CD4-positive, alpha-beta memory T cell (primary cell): Measurements from ENCODE around the gene ADAMTS16. TPM values are rescaled to one million over a fixed set of nuclear protein-coding genes. Genes with fewer than 3 reads are reported as not detected.
A peak's percentile ranks its signal among the peaks of the same experiment; 100 is the strongest.

Source experiments
- CTCF ChIA-PET: fragments of 350-600 bp; sonication (Branson Sonifier 250); formaldehyde crosslinking; loops from one replicate; lab custom pipeline; 2021; ENCODE audit warnings: inconsistent platforms; ENCODE audit not compliant: partially characterized antibody; lab: Charles Lee
- POLR2A ChIA-PET: fragments of 350-600 bp; sonication (Branson Sonifier 250); formaldehyde crosslinking; loops from one replicate; lab custom pipeline; 2021; ENCODE audit not compliant: partially characterized antibody; lab: Charles Lee
- DNase-seq, 5 donors: peaks; one replicate each; pipeline versions ENCODE4 v3.0.0 to v3.0.0-alpha.2; 2020 to 2022; ENCODE audit warnings: mixed read lengths in 1 of 5
- H3K27ac ChIP-seq: one replicate; pipeline ENCODE4 v1.7.0; 2013; ENCODE audit warnings: low read depth, low read length
- H3K27me3 ChIP-seq: 2 replicates; pipeline ENCODE4 v1.7.0; 2013; ENCODE audit warnings: mild to moderate bottlenecking, low read length, moderate library complexity; ENCODE audit not compliant: insufficient read depth
- H3K36me3 ChIP-seq: 2 replicates; pipeline ENCODE4 v1.7.0; 2013; ENCODE audit warnings: mild to moderate bottlenecking, low read length, moderate library complexity; ENCODE audit not compliant: insufficient read depth
- H3K4me1 ChIP-seq: 2 replicates; pipeline ENCODE4 v1.7.0; 2013; ENCODE audit warnings: mild to moderate bottlenecking, low read length, moderate library complexity; ENCODE audit not compliant: insufficient read depth
- H3K4me3 ChIP-seq, 2 donors: one replicate each; pipeline ENCODE4 v1.7.0; 2013; ENCODE audit warnings: low read length in 2 of 2, mild to moderate bottlenecking in 1 of 2
- H3K9me3 ChIP-seq, 2 donors: one replicate each; pipeline ENCODE4 v1.7.0; 2013; ENCODE audit warnings: low read length in 2 of 2, control low read depth in 1 of 2; ENCODE audit not compliant: control insufficient read depth in 1 of 2
- H3K27ac Mint-ChIP-seq, 7 donors: one replicate each; pipeline ENCODE4 v1.8.0; 2020 to 2021; ENCODE audit warnings: mixed read lengths in 7 of 7, mild to moderate bottlenecking in 6 of 7, inconsistent platforms in 3 of 7, moderate library complexity in 3 of 7
- H3K27me3 Mint-ChIP-seq, 2 donors: one replicate each; pipeline ENCODE4 v1.8.0; 2020 to 2021; ENCODE audit warnings: mixed read lengths in 2 of 2
- H3K36me3 Mint-ChIP-seq, 2 donors: one replicate each; pipeline ENCODE4 v1.8.0; 2020 to 2021; ENCODE audit warnings: mixed read lengths in 2 of 2, inconsistent platforms in 1 of 2, mild to moderate bottlenecking in 1 of 2
- H3K4me1 Mint-ChIP-seq, 4 donors: one replicate each; pipeline ENCODE4 v1.8.0; 2020 to 2021; ENCODE audit warnings: mixed read lengths in 4 of 4, mild to moderate bottlenecking in 1 of 4
- H3K4me3 Mint-ChIP-seq, 8 donors: one replicate each; pipeline ENCODE4 v1.8.0; 2020 to 2021; ENCODE audit warnings: mixed read lengths in 8 of 8, mild to moderate bottlenecking in 7 of 8, moderate library complexity in 6 of 8, inconsistent platforms in 3 of 8
- H3K9me3 Mint-ChIP-seq, 8 donors: one replicate each; pipeline ENCODE4 v1.8.0; 2020 to 2021; ENCODE audit warnings: mixed read lengths in 8 of 8, mild to moderate bottlenecking in 5 of 8, inconsistent platforms in 3 of 8, moderate library complexity in 1 of 8
- intact Hi-C: fragments of 100-400 bp; cut with micrococcal nuclease; formaldehyde crosslinking; loops from one replicate; pipeline ENCODE4 v1.15.1; 2023
- polyA plus RNA-seq, 2 donors: library from polyadenylated mRNA; unstranded; fragments of 300-500 nt; fragmentation: Illumina TruSeq; gene quantifications; one replicate each; pipeline ENCODE4 v1.2.3, GENCODE V29; 2021
- total RNA-seq, 2 experiments: library from RNA; stranded (reverse); gene quantifications; one replicate each; pipeline ENCODE4 v1.2.3, GENCODE V29; 2021

ADAMTS16 gene
- total and polyA plus RNA-seq, 4 experiments from 2014 or later: not detected

DNA sequence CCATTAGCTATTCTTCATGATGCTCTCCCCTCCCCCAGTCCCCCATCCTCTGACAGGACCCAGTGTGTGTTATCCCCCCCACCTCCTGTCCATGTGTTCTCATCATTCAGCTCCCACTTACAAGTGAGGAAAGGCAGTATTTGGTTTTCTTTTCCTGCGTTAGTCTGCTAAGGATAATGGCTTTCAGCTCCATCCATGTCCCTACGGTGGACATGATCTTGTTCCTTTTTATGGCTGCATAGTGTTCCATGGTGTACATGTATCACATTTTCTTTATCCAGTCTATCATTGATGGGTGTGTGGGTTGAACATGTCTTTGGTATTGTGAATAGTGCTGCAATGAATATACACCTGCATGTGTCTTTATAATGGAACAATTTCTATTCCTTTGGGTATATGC lies 181.0 kb downstream of the ADAMTS16 start:
- no peaks in the 10 kb centered on the region for H3K4me1 ChIP-seq
- H3K27ac ChIP-seq: no peak overlapping the region
- no peak overlapping the region for H3K4me3 ChIP-seq
- Mint-ChIP-seq H3K27me3 (no peaks in the 10 kb centered on the region), H3K4me3 (no peak overlapping the region), H3K36me3 (peaks cover 1 to 3% of the 10 kb centered on the region in 2 donors), H3K4me1 (no peaks in the 10 kb centered on the region), H3K9me3 (peaks cover 0 to 22% (median 12%) of the 10 kb centered on the region in 8 donors), H3K27ac (no peak overlapping the region)
- no peak for DNase-seq
- no peaks in the 10 kb centered on the region for H3K36me3 ChIP-seq
- ChIA-PET CTCF (no interaction called here), POLR2A (no interaction called here)
- no peaks in the 10 kb centered on the region for H3K27me3 ChIP-seq
- no peaks in the 10 kb centered on the region for H3K9me3 ChIP-seq
- intact Hi-C loops: no loop called here

DNA sequence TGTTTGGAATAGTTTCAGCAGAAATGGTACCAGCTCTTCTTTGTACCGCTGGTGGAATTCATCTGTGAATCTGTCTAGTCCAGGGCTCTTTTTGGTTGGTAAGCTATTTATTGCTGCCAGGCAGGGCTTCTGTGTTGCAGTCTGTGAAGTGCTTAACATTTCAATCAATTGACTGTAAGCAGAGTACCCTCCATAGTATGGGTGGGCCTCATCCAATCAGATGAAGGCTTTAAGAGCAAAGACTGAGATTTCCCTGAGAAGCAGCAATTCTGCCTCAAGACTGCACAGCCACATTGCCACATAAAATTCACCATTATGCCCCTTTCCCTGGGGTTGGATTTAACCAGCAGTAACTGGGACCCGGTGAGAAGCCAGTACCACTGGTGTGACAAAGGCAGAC lies 183.4 kb downstream of the ADAMTS16 start:
- ChIA-PET POLR2A (no interaction called here), CTCF (no interaction called here)
- H3K27me3 Mint-ChIP-seq: no peaks in the 10 kb centered on the region
- intact Hi-C loops: no loop called here
- peak overlapping the region in 1 of 8 donors; percentile 11 for H3K4me3 Mint-ChIP-seq
- no peaks in the 10 kb centered on the region for H3K27me3 ChIP-seq
- H3K4me1 Mint-ChIP-seq: no peaks in the 10 kb centered on the region
- no peaks in the 10 kb centered on the region for H3K36me3 ChIP-seq
- H3K9me3 ChIP-seq: no peaks in the 10 kb centered on the region
- H3K27ac Mint-ChIP-seq: no peak overlapping the region
- H3K9me3 Mint-ChIP-seq: peaks cover 0 to 32% (median 13%) of the 10 kb centered on the region in 8 donors
- no peak overlapping the region for H3K4me3 ChIP-seq
- peaks cover 0 to 1% of the 10 kb centered on the region in 2 donors for H3K36me3 Mint-ChIP-seq
- no peaks in the 10 kb centered on the region for H3K4me1 ChIP-seq
- H3K27ac ChIP-seq: no peak overlapping the region
- DNase-seq: no peak

DNA sequence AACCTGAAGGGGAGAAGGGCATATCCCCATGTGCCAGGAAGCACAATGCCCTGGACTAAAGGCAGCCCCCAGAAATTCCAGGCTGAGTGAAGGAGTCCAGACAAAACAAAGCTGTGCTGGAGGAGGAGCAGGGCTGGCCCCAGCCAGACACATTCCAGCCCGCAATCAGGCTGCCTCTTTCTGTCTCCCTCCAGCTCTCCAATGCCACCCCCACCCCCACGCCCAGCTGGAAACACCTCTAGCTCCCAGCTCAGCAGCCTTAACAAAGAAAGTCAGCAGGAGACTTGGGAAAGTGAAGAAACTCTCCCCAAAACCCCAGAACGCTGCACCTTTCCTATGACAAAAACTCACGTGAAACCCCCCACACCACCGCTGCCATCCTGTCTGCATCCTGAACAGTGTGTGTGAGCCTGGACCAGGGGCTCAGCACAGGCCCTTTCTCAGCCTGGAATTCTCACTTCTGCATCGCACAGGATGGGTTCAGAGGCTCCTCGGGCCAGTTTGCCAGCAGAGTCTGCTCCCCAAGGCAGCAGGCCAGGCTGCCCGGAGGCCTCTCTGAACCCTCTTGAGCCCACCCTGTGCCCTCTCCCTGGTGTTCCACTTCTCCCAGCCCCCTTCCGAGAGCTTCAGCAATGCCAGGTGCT lies 186.1 kb downstream of the ADAMTS16 start:
- intact Hi-C loops: no loop called here

DNA sequence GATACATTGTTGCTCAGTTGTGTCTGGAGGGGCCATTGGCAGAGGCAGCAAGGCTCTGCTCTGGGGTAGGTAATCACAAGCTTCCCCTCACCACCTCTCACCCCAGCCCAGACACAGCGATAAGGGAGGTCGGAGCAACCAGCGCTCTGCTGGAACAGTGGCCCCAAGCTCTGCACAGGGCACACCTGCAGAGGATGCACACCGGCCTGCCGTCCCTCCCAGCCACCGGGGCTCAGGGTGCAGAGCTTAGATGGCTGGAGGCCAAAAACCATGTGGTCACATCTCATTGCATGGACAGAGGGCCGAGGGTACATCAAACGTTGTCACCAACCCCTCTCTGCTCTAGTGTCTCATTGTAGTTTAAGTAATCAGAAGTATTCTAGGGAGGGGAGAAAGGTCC lies 187.0 kb downstream of the ADAMTS16 start:
- Mint-ChIP-seq H3K4me3 (no peak overlapping the region), H3K4me1 (no peaks in the 10 kb centered on the region), H3K27me3 (no peaks in the 10 kb centered on the region), H3K27ac (no peak overlapping the region), H3K9me3 (peaks cover 0 to 21% (median 14%) of the 10 kb centered on the region in 8 donors), H3K36me3 (peaks cover 0 to 1% of the 10 kb centered on the region in 2 donors)
- H3K27me3 ChIP-seq: no peaks in the 10 kb centered on the region
- no peaks in the 10 kb centered on the region for H3K9me3 ChIP-seq
- H3K4me1 ChIP-seq: no peaks in the 10 kb centered on the region
- ChIA-PET POLR2A (no interaction called here), CTCF (no interaction called here)
- no peak for DNase-seq
- no peak overlapping the region for H3K4me3 ChIP-seq
- H3K36me3 ChIP-seq: no peaks in the 10 kb centered on the region
- H3K27ac ChIP-seq: no peak overlapping the region
- intact Hi-C loops: no loop called here

More for the DNA sequence above, 186.1 kb downstream of the ADAMTS16 start:
- peaks cover 0 to 26% (median 13%) of the 10 kb centered on the region in 8 donors for H3K9me3 Mint-ChIP-seq
- no peaks in the 10 kb centered on the region for H3K27me3 ChIP-seq
- no peaks in the 10 kb centered on the region for H3K36me3 ChIP-seq
- ChIA-PET POLR2A (no interaction called here), CTCF (no interaction called here)
- H3K27ac ChIP-seq: no peak overlapping the region
- no peaks in the 10 kb centered on the region for H3K9me3 ChIP-seq
- no peak overlapping the region for H3K4me3 Mint-ChIP-seq
- no peaks in the 10 kb centered on the region for H3K4me1 ChIP-seq
- H3K4me1 Mint-ChIP-seq: no peaks in the 10 kb centered on the region
- no peak for DNase-seq
- H3K36me3 Mint-ChIP-seq: peaks cover 0 to 1% of the 10 kb centered on the region in 2 donors
- H3K27ac Mint-ChIP-seq: no peak overlapping the region
- no peak overlapping the region for H3K4me3 ChIP-seq
- no peaks in the 10 kb centered on the region for H3K27me3 Mint-ChIP-seq

DNA sequence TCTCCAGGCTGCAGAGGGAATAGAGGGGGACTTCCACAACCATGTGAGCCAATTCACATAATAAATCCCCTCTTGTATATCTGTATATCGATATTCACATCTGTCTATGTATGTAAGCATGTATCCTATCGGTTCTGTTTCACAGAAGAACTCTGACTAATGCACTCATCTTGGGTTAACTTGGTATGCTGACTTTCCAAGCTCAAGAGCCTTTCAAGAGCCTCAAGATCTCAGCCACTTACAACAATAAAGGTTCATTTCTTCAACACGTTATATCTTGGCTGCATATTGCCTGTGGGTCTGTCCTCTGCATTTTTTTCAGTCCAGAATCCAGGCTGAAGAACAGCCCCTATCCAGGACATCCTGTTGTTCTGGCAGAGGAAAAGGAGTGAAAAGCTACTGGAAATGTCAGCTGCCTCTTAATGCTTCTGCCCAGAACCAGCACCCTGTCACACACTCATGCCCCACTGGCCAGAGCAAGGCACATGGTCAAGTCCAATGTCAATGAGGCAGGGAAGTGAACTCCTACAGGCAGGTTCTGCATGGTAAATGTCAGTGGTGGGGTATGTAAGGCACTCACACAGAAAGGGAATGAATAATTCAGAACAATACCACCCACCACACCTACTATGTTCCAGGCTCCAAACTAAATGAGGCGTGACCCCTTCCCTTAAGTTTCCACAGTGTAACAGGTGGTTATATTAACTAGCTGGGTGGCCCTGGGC lies 190.8 kb downstream of the ADAMTS16 start:
- no peaks in the 10 kb centered on the region for H3K27me3 Mint-ChIP-seq
- no peak for DNase-seq
- no peaks in the 10 kb centered on the region for H3K36me3 ChIP-seq
- intact Hi-C loops: no loop called here
- no peaks in the 10 kb centered on the region for H3K36me3 Mint-ChIP-seq
- no peak overlapping the region for H3K27ac Mint-ChIP-seq
- H3K9me3 ChIP-seq: no peaks in the 10 kb centered on the region
- H3K4me3 ChIP-seq: no peak overlapping the region
- no peak overlapping the region for H3K27ac ChIP-seq
- CTCF ChIA-PET: no interaction called here
- H3K4me1 ChIP-seq: no peaks in the 10 kb centered on the region
- no peaks in the 10 kb centered on the region for H3K4me1 Mint-ChIP-seq
- H3K9me3 Mint-ChIP-seq: peaks cover 0 to 18% (median 6%) of the 10 kb centered on the region in 8 donors
- H3K27me3 ChIP-seq: no peaks in the 10 kb centered on the region
- no peak overlapping the region for H3K4me3 Mint-ChIP-seq
- POLR2A ChIA-PET: no interaction called here

DNA sequence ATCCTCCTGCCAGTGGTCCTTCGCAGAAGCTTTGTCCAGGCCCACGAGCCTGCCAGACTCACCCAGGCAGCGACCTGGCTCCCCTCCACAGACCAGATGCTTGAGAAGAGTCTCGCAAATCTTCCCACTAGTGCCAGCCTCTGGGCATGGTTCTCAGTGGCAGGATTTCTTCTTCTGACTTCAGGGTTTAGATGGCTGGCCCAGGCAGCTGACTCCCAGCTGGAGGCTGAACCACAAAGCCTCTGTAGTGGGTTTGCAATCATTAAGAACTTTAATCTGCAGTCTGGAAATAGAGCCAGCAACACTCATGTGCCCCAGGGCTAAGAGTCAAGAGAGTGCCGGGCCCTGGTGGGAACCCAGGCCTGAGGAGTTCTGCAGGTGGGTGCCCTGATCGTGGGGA lies 191.7 kb downstream of the ADAMTS16 start:
- H3K4me1 ChIP-seq: no peaks in the 10 kb centered on the region
- Mint-ChIP-seq H3K4me1 (no peaks in the 10 kb centered on the region), H3K36me3 (no peaks in the 10 kb centered on the region), H3K4me3 (no peak overlapping the region), H3K27me3 (no peaks in the 10 kb centered on the region), H3K27ac (no peak overlapping the region), H3K9me3 (peaks cover 0 to 18% (median 6%) of the 10 kb centered on the region in 8 donors)
- H3K4me3 ChIP-seq: no peak overlapping the region
- H3K27me3 ChIP-seq: no peaks in the 10 kb centered on the region
- no peaks in the 10 kb centered on the region for H3K9me3 ChIP-seq
- no peaks in the 10 kb centered on the region for H3K36me3 ChIP-seq
- intact Hi-C loops: no loop called here
- CTCF ChIA-PET: no interaction called here
- DNase-seq: no peak
- H3K27ac ChIP-seq: no peak overlapping the region
- POLR2A ChIA-PET: no interaction called here

DNA sequence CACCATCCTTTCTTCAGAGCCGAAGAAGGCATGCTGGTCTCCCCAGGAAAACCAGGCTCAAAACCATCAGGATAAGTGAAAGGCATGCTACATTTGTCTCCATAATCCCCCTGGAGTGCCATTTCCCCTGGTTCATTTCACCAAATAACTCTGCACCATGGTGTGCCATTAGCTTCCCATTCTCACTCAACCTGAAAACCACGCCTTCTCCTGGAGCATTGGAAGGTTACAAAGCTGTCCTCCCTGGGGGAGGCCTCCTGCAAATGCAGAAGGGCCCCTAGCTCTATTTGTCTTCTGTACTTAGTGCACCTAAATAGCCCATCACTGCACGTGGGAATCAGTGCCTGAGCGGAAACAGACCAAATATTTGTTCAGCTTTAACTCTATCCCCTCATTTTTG lies 192.2 kb downstream of the ADAMTS16 start:
- no peak overlapping the region for H3K4me3 Mint-ChIP-seq
- POLR2A ChIA-PET: no interaction called here
- intact Hi-C loops: no loop called here

More for the DNA sequence above, 192.2 kb downstream of the ADAMTS16 start:
- H3K9me3 Mint-ChIP-seq: peaks cover 0 to 17% (median 6%) of the 10 kb centered on the region in 8 donors
- H3K27me3 ChIP-seq: no peaks in the 10 kb centered on the region
- H3K4me3 ChIP-seq: no peak overlapping the region
- H3K9me3 ChIP-seq: no peaks in the 10 kb centered on the region
- no peak overlapping the region for H3K27ac ChIP-seq
- H3K36me3 ChIP-seq: no peaks in the 10 kb centered on the region
- no peaks in the 10 kb centered on the region for H3K27me3 Mint-ChIP-seq
- peak overlapping the region in 1 of 7 donors; percentile 26 for H3K27ac Mint-ChIP-seq
- CTCF ChIA-PET: no interaction called here
- DNase-seq: no peak
- no peaks in the 10 kb centered on the region for H3K4me1 Mint-ChIP-seq
- no peaks in the 10 kb centered on the region for H3K36me3 Mint-ChIP-seq
- no peaks in the 10 kb centered on the region for H3K4me1 ChIP-seq
